ENCODE data around the gene CPAMD8. TPM values are rescaled to one million over a fixed set of nuclear protein-coding genes. Genes with fewer than 3 reads are reported as not detected.

The CPAMD8 gene
- total and polyA plus RNA-seq, 2 donors (not counting 3 experiments of a cell fraction or from before 2014, with no cell fraction given) = 2.2 to 3.9 TPM

DNA sequence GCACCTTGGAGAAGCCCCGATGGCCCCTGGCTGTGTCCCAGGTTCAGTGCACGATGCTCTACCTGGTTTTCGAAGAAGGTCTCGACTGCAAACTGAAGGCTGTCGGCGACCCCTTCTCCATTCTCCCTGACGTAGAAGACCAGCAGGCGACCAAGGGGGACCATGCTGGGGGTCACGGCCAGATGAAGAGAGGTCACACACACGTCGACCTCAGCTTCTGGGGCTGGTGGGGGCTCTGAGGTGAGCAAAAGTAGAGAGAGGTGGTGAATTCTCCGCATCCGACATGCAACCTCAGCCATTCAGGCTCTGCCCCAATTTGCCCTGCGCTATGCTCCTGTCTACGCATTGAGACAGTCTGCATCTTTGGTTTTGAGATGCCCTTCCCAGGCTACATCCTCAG, 49.3 kb downstream of the CPAMD8 start:
- Histone ChIP-seq H3K9me1 (replicated peaks; ENCODE audit: control insufficient read depth, extremely low read depth, insufficient read depth, low read length) (no peaks in the 10 kb centered on the region), H3K27ac (ENCODE audit: insufficient read depth, low read depth, low read length) (no peak overlapping the region), H3K36me3 (ENCODE audit: control insufficient read depth in 2 of 2, extremely low read depth in 1 of 2, insufficient read depth in 2 of 2, low read length in 2 of 2) (no peaks in the 10 kb centered on the region), H3K4me2 (ENCODE audit: insufficient read depth, low read length) (no peak overlapping the region), H3K9ac (replicated peaks; ENCODE audit: extremely low read depth, insufficient read depth, low read length) (no peak overlapping the region), H3K4me3 (replicated peaks in 1 of 3; ENCODE audit: insufficient read depth in 1 of 3, low read depth in 1 of 3, low read length in 3 of 3) (no peak overlapping the region), H4K20me1 (replicated peaks; ENCODE audit: control insufficient read depth, extremely low read depth, insufficient read depth, low read length) (no peaks in the 10 kb centered on the region), H2AFZ (ENCODE audit: low read depth, low read length) (no peak overlapping the region), H3K9me3 (replicated peaks; ENCODE audit: control insufficient read depth, insufficient read depth, low read length) (no peaks in the 10 kb centered on the region), H3K79me2 (ENCODE audit: control insufficient read depth, insufficient read depth, low read length) (no peaks in the 10 kb centered on the region), H3K27me3 (ENCODE audit: control insufficient read depth in 2 of 2, insufficient read depth in 2 of 2, low read length in 2 of 2) (no peaks in the 10 kb centered on the region), H3K4me1 (ENCODE audit: control insufficient read depth, extremely low read depth, insufficient read depth, low read length) (no peaks in the 10 kb centered on the region)
- BruUV-seq (replicated peaks) = no TSS peak
- intact Hi-C loops (cut with micrococcal nuclease) (no loop called here), dilution Hi-C loops (cut with MboI; ENCODE audit: extremely low pct_ligation_motif_present, low sequenced_read_pairs) (no loop called here)
- TF ChIP-seq, protein P1, sequence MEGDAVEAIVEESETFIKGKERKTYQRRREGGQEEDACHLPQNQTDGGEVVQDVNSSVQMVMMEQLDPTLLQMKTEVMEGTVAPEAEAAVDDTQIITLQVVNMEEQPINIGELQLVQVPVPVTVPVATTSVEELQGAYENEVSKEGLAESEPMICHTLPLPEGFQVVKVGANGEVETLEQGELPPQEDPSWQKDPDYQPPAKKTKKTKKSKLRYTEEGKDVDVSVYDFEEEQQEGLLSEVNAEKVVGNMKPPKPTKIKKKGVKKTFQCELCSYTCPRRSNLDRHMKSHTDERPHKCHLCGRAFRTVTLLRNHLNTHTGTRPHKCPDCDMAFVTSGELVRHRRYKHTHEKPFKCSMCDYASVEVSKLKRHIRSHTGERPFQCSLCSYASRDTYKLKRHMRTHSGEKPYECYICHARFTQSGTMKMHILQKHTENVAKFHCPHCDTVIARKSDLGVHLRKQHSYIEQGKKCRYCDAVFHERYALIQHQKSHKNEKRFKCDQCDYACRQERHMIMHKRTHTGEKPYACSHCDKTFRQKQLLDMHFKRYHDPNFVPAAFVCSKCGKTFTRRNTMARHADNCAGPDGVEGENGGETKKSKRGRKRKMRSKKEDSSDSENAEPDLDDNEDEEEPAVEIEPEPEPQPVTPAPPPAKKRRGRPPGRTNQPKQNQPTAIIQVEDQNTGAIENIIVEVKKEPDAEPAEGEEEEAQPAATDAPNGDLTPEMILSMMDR (IDR thresholded peaks at IDR 0.05; ENCODE audit: extremely low read depth in 1 of 2, insufficient read depth in 1 of 2, low read depth in 1 of 2, low read length in 2 of 2) = no peak
- no peak for TF ChIP-seq JUN (IDR thresholded peaks at IDR 0.05; ENCODE audit: borderline replicate concordance, insufficient read depth, insufficient read length, low read depth)
- TF ChIP-seq POLR2AphosphoS5 (IDR thresholded peaks at IDR 0.05; ENCODE audit: insufficient read depth, low read depth, low read length) = no peak
- no peak for TF ChIP-seq POLR2A (IDR thresholded peaks at IDR 0.05; ENCODE audit: low read depth, low read length)
- TF ChIP-seq FOS (IDR thresholded peaks at IDR 0.05; ENCODE audit: borderline replicate concordance, insufficient read depth, low read length) = no peak
- TF ChIP-seq EZH2 (IDR thresholded peaks at IDR 0.05; ENCODE audit: borderline replicate concordance, low read depth, low read length, severe bottlenecking) = no peak
- no peak for TF ChIP-seq MYC (IDR thresholded peaks at IDR 0.05; ENCODE audit: low read depth, low read length)
- TF ChIP-seq MAX (IDR thresholded peaks at IDR 0.05; ENCODE audit: insufficient read depth, insufficient read length) = no peak
- TF ChIP-seq GATA2 (IDR thresholded peaks at IDR 0.05; ENCODE audit: insufficient read depth, insufficient read length, low read depth, low read length) = no peak
- ChIA-PET CTCF (no interaction called here), POLR2A (no interaction called here)
- FAIRE-seq (no peak), DNase-seq (ENCODE audit: low read depth, low spot score) (no peak)

All from endothelial cell of umbilical vein (primary cell).